ENCODE data around the gene GRB7.

DNA sequence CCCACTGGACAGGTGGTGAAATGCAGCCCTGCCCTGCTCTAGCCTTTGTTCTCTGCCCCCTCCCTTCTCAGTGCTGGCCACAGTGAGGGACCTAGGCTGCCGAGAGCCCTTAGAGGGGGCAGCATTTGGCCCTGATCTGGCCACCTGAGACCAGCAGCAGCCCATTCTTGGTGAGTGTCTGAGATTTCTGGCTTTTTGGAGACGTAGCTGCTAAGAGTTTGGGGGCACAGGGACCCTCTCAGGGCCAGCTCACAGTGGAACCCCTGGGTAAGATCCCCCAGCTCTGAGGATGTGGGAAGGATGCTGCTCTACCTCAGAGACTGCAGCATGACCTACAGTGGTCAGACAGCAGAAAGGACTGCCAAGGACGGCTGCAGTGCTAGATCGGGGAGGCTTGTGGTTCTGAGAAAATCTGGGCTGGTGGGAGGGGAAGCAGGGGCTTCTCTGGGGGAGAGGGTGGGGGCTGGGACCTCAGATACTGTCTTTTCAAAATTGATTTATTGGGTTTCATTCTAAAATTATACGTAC is 13.3 kb downstream of the GRB7 start:
- TF ChIP-seq, protein P1, sequence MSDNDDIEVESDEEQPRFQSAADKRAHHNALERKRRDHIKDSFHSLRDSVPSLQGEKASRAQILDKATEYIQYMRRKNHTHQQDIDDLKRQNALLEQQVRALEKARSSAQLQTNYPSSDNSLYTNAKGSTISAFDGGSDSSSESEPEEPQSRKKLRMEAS (IDR thresholded peaks at IDR 0.05; ENCODE audit: low read depth, low read length): no peak
- TF ChIP-seq, protein P2, sequence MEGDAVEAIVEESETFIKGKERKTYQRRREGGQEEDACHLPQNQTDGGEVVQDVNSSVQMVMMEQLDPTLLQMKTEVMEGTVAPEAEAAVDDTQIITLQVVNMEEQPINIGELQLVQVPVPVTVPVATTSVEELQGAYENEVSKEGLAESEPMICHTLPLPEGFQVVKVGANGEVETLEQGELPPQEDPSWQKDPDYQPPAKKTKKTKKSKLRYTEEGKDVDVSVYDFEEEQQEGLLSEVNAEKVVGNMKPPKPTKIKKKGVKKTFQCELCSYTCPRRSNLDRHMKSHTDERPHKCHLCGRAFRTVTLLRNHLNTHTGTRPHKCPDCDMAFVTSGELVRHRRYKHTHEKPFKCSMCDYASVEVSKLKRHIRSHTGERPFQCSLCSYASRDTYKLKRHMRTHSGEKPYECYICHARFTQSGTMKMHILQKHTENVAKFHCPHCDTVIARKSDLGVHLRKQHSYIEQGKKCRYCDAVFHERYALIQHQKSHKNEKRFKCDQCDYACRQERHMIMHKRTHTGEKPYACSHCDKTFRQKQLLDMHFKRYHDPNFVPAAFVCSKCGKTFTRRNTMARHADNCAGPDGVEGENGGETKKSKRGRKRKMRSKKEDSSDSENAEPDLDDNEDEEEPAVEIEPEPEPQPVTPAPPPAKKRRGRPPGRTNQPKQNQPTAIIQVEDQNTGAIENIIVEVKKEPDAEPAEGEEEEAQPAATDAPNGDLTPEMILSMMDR (IDR thresholded peaks at IDR 0.05; ENCODE audit: low read depth, low read length): no peak
- no peak for TF ChIP-seq POLR2A (IDR thresholded peaks at IDR 0.05; ENCODE audit: extremely low read depth, insufficient read length)
